GM20000 (cell line): Measurements from ENCODE around the gene LMBRD2.
A peak's percentile ranks its signal among the peaks of the same experiment; 100 is the strongest.
"Not testable (repeated sequence)": the region's sequence is repeated elsewhere in the genome, so short reads cannot be mapped to it uniquely, and the experiment has no call there.

Experiments used
- DNase-seq: peaks from one replicate; pipeline ENCODE4 v3.0.0; 2012; ENCODE audit warnings: low spot score
- CTCF ChIP-seq: IDR thresholded peaks from 2 replicates; pipeline ENCODE4 v1.5.1; 2012; ENCODE audit warnings: mild to moderate bottlenecking, control low read depth; ENCODE audit errors: extremely low read depth, missing control alignments

LMBRD2 gene

GRCh38 chr5:36151434-36152323 lies at the start of gene LMBRD2, which contains the start of gene SKP2:
Gene LMBRD2 (minus strand): TSS chr5:36151887. CDS start chr5:36143349, 8,538 bp downstream.
Gene SKP2 (plus strand): TSS chr5:36152111. CDS start chr5:36152263, 152 bp downstream.
- peak; percentile 93 for DNase-seq
- no peak for TF ChIP-seq CTCF

GRCh38 chr5:36200513-36200912 lies 48.8 kb upstream of the LMBRD2 start:
- DNase-seq = no peak
- TF ChIP-seq CTCF = no peak

- TF ChIP-seq CTCF = no peak
- DNase-seq = no peak
Measured at GRCh38 chr5:36199620-36200019, 47.9 kb upstream of the LMBRD2 start.

GRCh38 chr5:36198783-36199182 lies 47.1 kb upstream of the LMBRD2 start:
- not testable (repeated sequence) for DNase-seq

GRCh38 chr5:36198281-36198680 lies 46.6 kb upstream of the LMBRD2 start:
- no peak for TF ChIP-seq CTCF
- no peak for DNase-seq

GRCh38 chr5:36193746-36194145 lies 42.1 kb upstream of the LMBRD2 start:
- no peak for TF ChIP-seq CTCF
- DNase-seq = no peak

- not testable (repeated sequence) for DNase-seq
Measured at GRCh38 chr5:36184408-36184807, 32.7 kb upstream of the LMBRD2 start.

GRCh38 chr5:36181774-36182173 lies 30.1 kb upstream of the LMBRD2 start:
- TF ChIP-seq CTCF = no peak
- no peak for DNase-seq
